Tongue (tissue), 2 donors: ENCODE results near the gene TRIM36. TPM values are rescaled to one million over a fixed set of nuclear protein-coding genes. Genes with fewer than 3 reads are reported as not detected.

Source experiments
- DNase-seq: peaks from one replicate; pipeline ENCODE4 v3.0.0-alpha.2; 2015
- total RNA-seq: library from RNA; depleted of rRNA; stranded (reverse); fragments of >200 nt; gene quantifications from one replicate; pipeline ENCODE4 v1.2.3, GENCODE V29; 2014

Gene TRIM36, protein sequence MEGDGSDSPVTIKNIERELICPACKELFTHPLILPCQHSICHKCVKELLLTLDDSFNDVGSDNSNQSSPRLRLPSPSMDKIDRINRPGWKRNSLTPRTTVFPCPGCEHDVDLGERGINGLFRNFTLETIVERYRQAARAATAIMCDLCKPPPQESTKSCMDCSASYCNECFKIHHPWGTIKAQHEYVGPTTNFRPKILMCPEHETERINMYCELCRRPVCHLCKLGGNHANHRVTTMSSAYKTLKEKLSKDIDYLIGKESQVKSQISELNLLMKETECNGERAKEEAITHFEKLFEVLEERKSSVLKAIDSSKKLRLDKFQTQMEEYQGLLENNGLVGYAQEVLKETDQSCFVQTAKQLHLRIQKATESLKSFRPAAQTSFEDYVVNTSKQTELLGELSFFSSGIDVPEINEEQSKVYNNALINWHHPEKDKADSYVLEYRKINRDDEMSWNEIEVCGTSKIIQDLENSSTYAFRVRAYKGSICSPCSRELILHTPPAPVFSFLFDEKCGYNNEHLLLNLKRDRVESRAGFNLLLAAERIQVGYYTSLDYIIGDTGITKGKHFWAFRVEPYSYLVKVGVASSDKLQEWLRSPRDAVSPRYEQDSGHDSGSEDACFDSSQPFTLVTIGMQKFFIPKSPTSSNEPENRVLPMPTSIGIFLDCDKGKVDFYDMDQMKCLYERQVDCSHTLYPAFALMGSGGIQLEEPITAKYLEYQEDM
- total RNA-seq = 1.8 TPM

DNA sequence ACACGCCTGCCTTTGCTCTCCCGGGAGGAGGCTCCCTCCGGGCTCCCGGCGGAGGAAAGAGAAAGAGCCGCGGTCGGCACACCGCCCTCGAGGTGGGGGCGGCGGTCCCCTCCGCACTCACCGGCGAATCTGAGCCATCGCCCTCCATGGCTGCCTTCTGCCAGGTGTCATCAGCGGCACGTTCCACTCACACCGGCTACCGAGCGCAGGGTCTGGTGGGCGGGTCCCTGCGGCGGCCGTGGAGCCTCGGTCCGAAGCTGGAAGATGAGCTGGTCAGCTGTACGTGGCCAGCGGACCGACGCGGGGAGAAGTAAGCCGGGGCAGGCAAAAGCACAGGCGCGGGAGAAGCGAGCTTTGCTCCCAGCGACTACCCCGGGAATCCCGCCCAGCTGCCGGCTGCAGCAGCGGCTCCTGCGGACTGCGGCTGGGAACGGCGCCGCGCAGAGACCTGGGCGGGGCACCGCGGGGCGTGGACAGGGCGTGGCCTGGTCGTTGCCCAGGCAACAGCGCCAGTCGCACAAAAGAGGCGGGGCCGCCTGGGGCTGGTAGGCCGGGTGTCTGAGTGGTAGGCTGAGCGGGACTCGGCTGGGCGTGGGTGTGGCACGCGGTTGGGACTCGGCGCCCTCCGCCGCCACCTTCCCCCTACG is at the start of gene TRIM36:
Gene TRIM36, minus strand, starts transcription at position 422 of the 647 bp plus-strand sequence. Its CDS starts 274 bp downstream, at position 148.
- DNase-seq = peak; percentile 95

DNA sequence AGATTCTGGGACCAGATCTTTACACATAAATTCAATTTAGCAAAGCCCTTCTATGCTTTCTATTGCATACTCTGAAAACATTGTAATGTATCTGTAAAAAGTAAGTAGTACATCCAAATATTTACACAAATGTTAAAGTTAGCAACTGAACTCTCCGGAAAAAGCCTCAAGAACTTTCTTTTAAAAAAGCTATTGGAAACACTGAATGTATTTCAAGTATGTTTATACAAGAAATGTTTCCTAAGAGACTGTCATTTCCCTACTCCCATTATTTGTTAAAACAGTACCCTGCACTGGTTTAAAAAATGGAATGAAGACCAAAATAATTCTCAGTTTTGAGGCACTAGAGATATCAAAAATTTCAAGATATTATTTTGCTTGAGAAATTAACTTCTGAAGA is 44.8 kb upstream of the TRIM36 start:
- DNase-seq = peak; percentile 8

DNA sequence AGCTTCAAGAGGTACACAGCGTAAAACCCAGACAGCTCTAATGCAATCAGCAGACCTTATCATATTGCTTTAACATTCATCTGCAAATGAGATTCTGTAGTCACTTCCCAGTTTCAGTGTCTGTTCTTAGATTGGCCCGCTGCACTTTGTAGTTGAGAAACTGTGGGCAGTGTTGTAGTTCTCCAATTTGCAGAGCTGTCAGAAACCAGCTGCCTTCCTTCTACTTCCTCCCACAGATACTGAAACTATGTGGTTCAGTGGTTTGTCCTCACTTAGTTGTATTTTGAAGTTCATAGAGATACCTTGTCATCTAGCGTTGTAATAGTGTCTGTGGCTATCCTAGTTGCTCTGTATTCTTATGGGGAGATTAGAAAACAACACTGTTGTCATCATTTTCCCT is 39.6 kb upstream of the TRIM36 start:
- no peak for DNase-seq

DNA sequence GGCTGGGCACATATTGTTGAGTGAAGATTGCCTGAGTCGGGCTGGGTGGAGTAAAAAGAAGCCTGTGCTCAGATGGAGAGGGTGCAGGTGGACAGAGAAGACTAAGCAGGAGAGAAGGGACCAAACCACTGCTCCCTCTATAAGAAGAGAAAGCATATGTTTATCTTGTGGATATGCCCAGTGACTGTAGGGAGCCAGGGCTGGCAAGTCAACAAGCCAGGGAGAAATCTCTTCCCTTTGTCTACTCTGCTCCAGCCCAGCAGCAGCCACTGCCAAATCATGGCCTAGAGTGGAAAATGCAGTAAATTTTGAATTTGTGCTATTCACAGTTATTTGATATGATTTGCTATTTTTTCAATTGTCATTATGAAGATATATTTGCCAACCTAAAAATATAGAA is 33.2 kb upstream of the TRIM36 start:
- DNase-seq = no peak

DNA sequence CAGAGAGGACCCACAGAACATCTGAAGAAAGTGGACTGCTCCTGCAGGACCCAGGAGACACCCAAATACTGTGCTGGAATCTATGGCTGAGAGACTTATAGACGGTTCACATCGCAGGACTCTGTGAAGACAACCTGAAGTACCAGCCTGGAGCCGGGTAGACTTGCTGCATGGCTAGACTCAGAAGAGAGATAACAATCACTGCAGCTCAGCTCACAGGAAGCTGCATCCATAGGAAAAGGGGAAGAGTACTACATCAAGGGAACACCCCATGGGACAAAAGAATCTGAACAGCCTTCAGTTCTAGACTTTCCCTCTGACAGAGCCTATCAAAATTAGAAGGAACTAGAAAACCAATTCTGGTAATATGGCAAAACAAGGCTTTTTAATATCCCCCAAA is 26.5 kb upstream of the TRIM36 start:
- no peak for DNase-seq

DNA sequence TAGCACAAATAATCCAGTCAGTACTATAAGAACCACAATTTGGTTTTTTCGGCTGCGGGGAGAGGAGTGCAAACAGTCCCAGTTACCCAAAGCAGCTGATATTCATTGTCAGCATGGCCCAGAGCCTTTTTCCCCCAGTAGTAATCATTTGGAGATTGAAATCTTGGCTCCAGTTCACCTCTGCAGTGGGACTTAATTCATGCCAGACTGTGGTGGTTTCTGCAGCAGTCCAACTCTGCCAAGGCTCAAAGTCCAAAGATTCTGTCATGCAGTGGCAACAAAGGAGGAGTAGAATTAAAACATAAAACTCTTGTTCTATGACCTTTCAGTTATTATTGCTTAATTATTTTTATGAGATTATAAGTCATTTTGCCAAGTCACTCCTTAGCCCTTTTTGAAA is 25.0 kb upstream of the TRIM36 start:
- no peak for DNase-seq

DNA sequence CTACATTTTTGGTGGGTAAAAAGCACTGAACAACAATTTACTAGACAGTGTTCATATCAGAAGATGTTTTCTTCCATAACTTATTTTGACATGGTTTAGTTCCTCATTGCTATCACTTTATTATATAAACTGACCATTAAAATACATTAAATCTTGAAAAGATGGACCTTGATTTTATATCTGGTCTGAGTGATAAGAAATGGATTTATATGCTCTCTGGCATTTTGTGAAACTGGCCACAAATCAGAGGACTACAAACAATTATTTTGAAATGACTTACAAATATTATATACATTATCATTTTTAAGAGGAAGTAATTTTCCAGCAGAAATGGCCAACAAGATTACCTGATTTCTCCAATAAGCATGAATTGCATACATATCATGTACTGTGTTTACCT is 23.6 kb upstream of the TRIM36 start:
- DNase-seq = no peak

DNA sequence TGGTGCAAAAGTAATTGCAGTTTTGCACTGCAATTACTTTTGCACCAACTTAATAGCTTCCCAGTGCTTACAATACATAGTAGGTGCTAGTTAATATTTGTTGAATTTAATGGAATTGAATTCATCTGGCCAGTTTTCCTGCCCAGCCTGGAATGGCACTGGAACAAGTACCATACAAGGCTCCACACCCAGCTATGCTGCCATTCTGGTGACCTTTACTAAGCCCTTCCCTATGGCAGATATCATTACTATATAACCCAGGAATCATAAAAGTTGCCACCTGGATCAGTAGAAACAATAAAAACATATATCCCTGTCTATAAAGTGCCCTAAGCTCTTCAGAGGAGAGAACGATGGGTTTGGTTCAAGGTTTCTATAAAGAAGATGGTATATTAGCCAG is 22.4 kb upstream of the TRIM36 start:
- no peak for DNase-seq

DNA sequence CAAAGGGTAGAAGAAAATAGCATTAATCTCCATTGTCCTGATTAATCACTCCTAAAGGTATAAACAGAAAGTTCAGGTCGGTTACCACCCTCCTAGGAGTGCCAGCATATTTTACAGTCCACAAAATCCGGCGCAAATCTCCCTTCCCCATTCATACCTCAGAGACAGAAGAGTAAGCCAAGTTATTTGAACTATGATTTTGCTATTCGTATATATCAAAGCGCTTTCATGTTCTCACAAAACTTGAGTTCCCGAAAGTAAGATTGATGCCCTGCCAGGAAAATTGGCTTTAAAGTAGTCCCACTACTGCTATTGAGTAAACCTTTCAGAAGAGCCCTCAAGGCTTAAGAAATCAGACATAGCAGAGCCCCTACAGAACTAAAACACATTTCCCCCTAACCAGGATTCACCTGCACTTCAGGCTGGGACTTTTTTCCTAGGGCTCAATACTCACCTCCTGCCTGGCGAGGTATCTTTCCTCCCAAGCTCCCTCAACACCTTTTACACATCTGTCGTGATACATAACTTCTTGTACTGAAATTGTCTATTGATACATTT is 21.8 kb upstream of the TRIM36 start:
- DNase-seq = no peak

DNA sequence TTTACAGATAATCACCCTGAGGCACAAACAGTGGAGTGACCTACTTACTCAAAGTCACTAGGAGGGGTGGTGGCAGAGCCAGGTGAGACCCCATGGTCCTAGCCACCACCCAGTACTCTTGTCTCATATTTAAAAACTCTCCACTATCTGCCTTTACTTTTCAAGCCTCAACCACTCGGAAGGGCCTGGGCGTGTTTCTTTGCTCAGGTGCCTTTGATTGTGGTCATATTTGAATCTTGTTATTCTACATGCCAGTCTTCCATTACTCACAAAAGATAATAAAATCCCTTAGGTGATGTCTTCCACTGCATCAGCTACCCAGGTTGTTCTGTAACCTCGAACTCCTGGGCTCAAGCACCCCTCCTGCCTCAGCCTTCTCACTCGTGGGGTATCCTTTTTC is 20.7 kb upstream of the TRIM36 start:
- DNase-seq = no peak

DNA sequence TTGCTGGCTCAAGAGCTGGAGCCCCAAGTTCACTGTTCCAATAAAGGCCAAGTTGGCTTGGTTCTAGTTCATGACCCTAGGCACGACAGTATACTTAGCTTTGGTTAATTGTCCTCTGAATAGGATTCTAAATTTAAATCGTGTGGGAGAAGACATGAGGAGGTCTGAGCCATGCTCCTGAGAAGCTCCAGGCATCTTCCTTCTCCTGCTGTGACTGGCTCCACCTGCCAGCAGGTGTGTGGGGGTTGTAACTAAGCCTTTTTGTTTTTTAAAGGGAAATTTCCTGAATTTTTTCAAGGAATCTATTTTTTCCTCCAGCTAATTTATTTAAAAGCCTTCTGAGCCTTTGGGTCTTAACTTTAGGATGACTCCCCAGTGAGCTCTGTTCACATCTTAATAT is 20.2 kb upstream of the TRIM36 start:
- DNase-seq = no peak

DNA sequence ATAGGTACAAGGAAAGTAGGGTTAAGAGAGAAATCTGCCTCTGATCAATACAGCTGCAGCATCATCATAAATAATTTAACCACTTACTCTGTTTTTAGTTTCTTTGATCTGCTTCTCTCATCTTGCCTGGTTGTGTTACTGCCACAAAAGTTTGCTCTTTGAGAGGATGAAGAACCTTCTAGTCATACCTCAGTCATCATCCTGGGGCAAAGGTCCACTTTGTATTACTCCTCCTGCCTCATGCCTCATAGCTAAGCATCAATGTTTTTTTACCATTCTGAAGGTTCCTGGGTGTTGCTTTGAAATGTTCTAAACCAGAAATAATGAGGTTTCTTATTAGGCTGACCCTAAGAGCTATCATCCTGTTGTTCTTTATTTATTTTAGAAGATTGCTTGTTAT is 17.1 kb upstream of the TRIM36 start:
- no peak for DNase-seq

DNA sequence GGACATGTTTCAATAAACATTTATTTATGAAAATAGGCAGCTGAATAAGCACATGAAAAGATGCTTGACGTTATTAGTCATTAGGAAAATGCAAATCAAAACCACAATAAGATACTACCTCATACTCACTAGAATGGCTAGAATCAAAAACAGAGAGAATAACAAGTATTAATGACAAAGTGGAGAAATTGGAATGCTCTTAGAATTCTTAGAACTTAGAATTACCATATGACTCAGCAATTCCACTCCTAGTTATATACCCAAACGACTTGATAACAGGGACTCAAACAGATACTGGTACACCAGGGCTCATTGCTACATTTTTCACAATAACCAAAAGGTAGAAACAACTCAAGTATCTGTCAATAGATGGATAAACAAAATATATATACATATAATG is 15.1 kb upstream of the TRIM36 start:
- no peak for DNase-seq

DNA sequence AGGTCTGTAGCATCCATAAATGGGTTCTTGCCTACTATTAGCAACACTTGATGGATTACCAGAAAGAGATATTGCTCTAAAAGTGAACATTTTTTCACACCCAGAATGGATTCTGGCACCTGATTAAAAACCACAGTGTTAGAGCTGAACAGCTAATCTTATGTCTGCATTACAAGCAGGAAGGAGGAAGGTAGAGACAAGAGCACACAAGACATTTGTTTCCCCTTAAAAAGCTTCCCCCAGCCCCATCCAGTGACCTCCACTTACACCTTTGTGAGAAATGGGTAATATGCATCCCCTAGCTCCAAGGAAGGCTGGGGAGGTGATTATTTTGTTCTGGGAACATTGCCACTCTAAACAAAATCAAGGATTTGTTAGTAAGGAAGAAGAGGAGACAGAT is 12.0 kb upstream of the TRIM36 start:
- DNase-seq = no peak

DNA sequence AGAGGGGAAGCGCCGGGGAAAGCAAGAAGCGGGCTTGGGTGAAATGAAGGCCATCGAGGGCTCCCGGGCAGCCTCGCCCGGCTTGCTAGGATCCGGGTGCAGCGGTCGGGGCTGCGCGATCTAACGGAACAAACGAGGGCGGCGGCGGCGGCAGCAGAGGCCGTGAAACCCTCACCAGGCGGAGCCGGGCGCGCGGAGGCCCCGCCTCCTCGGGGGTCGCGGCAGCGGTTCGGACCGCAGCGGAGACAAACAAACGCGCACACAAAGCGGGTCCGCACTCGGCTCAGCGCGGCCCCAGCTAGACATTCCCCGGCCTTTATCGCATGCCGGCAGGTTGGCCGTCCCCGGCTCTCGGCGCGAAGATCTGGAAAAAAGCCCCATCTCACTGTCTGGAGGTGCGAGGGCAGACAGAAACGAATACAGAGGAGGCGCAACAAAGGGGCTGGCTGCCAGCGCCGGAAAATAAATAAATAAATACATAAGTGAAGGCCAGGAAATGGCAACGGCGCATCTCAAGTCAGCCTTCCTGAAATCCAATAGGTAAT is 10.5 kb upstream of the TRIM36 start:
- peak; percentile 58 for DNase-seq

DNA sequence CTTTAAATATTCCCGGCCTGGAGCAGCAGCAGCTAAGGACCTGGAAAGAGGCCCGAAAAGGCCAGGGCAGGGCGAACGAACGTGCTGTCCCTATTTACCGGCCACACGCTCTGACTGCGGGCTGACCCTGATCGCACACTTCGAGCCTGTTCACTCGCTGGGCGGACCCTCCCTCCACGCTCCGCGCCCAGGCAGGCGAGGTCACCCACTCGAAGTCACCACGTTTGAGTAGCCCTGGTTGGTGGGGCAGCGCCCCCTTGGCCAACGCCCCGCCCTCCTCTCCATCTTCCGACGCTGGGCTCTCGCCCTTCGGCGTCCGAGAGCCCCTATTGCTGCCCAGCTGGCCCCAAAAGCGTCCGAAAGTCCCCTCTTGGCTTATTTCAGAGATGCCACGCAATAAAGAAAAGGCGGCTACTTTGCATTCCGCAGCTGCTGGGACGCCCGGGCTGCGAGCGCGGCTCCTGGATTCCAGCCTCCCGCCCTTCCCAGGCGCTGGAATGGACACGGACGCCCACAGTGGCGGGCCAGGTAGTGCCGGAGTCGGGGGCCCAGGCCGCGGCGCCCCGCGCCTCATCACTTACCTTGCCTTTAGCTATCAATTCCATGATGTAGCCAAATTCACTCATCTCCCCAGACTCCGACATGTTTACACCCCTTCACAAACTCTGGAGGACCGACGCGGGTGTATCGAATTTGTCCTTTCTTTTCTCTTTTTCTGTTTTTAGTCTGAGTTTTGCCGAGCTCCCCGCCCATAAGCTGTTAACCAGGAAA is 9.9 kb upstream of the TRIM36 start:
- peak; percentile 44 for DNase-seq

DNA sequence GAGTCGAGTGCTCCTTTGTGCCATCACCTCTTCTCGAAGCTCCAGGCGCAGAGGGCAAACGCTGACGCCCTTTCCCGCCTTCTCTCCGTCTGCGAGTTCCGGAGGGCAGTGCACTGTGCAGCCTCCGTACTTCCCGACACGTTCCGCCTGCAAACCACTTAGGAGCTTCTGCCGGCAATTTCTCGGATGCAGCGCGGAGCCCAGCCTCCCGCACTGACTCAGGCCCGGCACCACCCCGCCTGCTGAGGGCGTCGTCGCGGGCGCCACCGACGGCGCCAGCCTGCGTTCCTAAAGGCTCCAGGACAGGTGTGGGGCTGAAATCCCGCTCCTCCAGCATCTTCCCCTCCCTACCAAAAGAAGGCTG is 9.3 kb upstream of the TRIM36 start:
- peak; percentile 23 for DNase-seq

DNA sequence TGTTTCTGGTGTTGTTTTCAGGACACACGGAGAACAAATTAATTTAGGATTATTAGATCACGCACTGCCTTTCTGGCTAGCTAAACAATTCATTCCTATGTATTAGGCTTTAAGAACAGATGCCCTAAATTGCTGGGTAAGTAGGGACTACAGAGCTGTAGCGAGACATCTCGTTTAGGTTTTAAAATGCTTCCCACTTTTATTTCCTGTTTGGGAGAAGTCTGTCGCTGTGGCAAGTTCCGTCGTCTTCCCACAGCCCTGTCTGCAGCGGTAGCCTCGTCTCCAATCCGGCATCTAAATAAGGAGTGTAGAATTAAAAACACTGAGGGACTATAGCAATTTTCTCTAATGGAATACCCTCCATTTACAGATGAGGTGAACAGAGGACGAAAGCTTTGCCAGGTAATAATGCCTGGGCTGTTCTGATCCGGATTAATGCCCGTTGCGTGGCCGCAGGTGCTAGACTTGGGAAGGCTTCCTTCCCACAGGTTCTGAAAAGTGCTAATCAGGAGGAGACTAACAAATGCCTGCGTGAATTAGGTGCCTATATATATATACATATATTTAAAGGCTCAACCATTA is 1.3 kb upstream of the TRIM36 start:
- DNase-seq = peak; percentile 16

DNA sequence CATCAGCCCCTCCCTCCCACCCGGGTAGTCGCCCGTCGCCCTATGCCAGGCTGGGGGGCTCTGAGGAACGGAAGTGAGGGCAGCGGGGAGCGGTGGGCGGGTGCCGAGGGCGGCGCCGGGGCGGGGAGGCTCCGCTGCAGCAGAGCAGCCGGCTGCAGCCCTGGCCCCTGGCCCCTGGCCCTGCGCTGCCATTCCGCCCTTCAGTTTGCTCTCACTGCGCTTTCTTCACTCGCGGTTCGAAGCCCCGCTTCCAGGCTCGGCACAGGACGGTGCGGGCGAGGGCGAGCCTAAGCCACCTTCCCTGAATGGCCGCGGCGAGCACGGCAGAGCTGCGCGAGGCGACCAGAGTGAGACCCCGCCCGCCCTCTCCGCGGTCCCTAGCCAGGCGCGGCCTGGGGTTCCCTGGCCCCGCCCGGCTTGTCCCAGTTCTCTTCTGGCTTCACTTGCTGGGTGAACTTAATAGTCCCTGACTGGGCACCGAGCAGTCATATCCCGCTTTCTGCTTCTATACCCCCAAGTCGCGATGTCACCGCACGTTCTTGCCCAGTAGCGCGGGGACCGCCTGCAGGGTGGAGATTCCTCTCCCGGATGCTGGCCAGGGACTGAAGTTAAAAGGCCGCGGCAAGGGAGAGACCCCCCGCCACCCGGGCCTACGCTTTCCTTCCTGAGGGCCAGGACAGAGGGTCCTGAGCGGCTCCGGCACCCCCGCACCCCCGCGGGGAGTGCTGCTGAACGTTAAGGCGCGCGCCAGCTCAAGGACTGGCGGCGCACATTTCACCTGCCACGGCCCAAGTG is 623 bp upstream of the TRIM36 start:
- DNase-seq = no peak

DNA sequence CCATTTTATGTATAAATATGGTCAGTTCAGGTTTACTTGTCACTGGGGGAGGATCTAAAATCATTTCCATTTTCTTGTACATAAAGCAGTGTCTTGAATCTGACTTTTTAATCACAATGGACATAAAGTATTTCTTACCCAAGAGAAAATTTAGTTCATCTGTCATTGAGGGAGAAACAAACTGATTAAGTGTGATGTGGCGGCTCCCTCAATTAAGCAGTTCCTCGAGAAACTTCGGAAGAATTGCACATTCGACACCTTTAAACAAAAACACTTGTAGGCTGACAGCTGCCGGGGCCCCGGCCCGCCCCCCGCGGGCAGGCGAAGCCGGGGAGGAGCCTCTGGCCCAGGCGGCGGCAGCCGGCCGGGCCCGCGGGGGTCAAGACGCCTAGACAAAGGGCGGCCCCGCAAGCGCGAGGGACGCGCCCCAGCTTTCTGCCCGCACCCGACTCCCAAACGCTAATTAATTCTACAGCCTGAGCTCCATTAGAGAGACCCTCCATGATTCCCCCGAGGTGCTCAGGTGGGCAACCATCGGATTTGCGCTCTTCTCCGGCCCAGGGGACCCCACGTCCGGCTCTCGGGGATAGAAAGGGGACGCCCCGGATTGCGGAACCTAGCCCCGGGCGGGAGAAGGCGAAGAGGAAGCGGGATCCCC is 750 bp downstream of the TRIM36 start:
- DNase-seq = peak; percentile 24
